SK-N-MC (cell line): Measurements from ENCODE around the gene RASGEF1B.

Experiments
- EZH2 ChIP-seq: fragments of 200-600 bp; sonication (generic); IDR thresholded peaks from one replicate; pipeline ENCODE4 v1.6.1; 2017; ENCODE audit warnings: antibody characterized with exemption
- POLR2AphosphoS5 ChIP-seq: IDR thresholded peaks from 2 replicates; pipeline ENCODE4 v1.6.1; 2012; ENCODE audit warnings: mild to moderate bottlenecking, low read depth, low read length, borderline replicate concordance

GRCh38 chr4:81424336-81424735 lies 47.4 kb downstream of the RASGEF1B start:
- no peak for TF ChIP-seq EZH2
- TF ChIP-seq POLR2AphosphoS5 = no peak
